Common myeloid progenitor, CD34-positive (primary cell): ENCODE results near the gene GNB1.

ENCODE experiments used
- CTCF ChIA-PET: fragments of 350-600 bp; sonication (Branson Sonifier 250); formaldehyde crosslinking; loops from one replicate; lab custom pipeline; 2021; ENCODE audit warnings: antibody characterized with exemption; lab: Charles Lee
- POLR2A ChIA-PET: fragments of 350-600 bp; sonication (Branson Sonifier 250); formaldehyde crosslinking; loops from one replicate; lab custom pipeline; 2021; ENCODE audit warnings: antibody characterized with exemption; lab: Charles Lee
- DNase-seq, 3 donors: peaks; one replicate each; pipeline versions ENCODE4 v3.0.0 to v3.0.0-alpha.2; 2013
- H3K27ac ChIP-seq, 2 experiments: 1 replicate in 1 of 2; 2 replicates in 1 of 2; pipeline ENCODE4 v1.7.0; 2013; ENCODE audit warnings: inconsistent platforms in 2 of 2, low read length in 2 of 2, mild to moderate bottlenecking in 2 of 2, low read depth in 1 of 2, moderate library complexity in 1 of 2; ENCODE audit not compliant: severe bottlenecking in 2 of 2, insufficient read depth in 1 of 2, poor library complexity in 1 of 2
- H3K27me3 ChIP-seq, 5 experiments: replicated peaks in 2 of 5; 1 replicate in 3 of 5; 2 replicates in 2 of 5; pipeline versions ENCODE4 v1.6.1 to v1.7.0; 2013; ENCODE audit warnings: low read length in 4 of 5, mild to moderate bottlenecking in 2 of 5, moderate library complexity in 2 of 5, inconsistent platforms in 1 of 5; ENCODE audit not compliant: insufficient read depth in 5 of 5, control insufficient read depth in 4 of 5
- H3K36me3 ChIP-seq, 4 experiments: 1 replicate in 2 of 4; 2 replicates in 2 of 4; pipeline versions ENCODE4 v1.6.1 to v1.7.0; 2013; ENCODE audit warnings: low read length in 3 of 4, control low read depth in 1 of 4, mild to moderate bottlenecking in 1 of 4; ENCODE audit not compliant: control insufficient read depth in 4 of 4, insufficient read depth in 4 of 4
- H3K4me1 ChIP-seq, 4 experiments: 1 replicate in 3 of 4; 2 replicates in 1 of 4; pipeline versions ENCODE4 v1.6.1 to v1.7.1; 2013; ENCODE audit warnings: low read length in 3 of 4, mild to moderate bottlenecking in 3 of 4, control low read depth in 1 of 4, inconsistent platforms in 1 of 4, moderate library complexity in 1 of 4; ENCODE audit not compliant: control insufficient read depth in 4 of 4, insufficient read depth in 4 of 4; ENCODE audit errors: control extremely low read depth in 1 of 4
- H3K4me3 ChIP-seq, 7 experiments: 1 replicate in 4 of 7; 2 replicates in 3 of 7; pipeline versions ENCODE4 v1.5.1 to v1.7.0; 2013; ENCODE audit warnings: mild to moderate bottlenecking in 7 of 7, low read length in 6 of 7, moderate library complexity in 6 of 7, inconsistent platforms in 2 of 7, low read depth in 2 of 7, control low read depth in 1 of 7; ENCODE audit not compliant: insufficient read depth in 4 of 7, control insufficient read depth in 1 of 7; ENCODE audit errors: extremely low read depth in 1 of 7
- H3K9me3 ChIP-seq, 5 experiments: 1 replicate in 4 of 5; 2 replicates in 1 of 5; pipeline versions ENCODE4 v1.6.1 to v1.7.1; 2013; ENCODE audit warnings: low read length in 4 of 5, mild to moderate bottlenecking in 2 of 5, inconsistent platforms in 1 of 5, low read depth in 1 of 5, moderate library complexity in 1 of 5; ENCODE audit not compliant: control insufficient read depth in 4 of 5, insufficient read depth in 2 of 5; ENCODE audit errors: control extremely low read depth in 1 of 5
- WGBS: methylation state at CpG from one replicate; pipeline ENCODE4 v1.1.5; 2013; ENCODE audit not compliant: insufficient coverage; 5-methylcytosine and 5-hydroxymethylcytosine counted together

The GNB1 gene

DNA sequence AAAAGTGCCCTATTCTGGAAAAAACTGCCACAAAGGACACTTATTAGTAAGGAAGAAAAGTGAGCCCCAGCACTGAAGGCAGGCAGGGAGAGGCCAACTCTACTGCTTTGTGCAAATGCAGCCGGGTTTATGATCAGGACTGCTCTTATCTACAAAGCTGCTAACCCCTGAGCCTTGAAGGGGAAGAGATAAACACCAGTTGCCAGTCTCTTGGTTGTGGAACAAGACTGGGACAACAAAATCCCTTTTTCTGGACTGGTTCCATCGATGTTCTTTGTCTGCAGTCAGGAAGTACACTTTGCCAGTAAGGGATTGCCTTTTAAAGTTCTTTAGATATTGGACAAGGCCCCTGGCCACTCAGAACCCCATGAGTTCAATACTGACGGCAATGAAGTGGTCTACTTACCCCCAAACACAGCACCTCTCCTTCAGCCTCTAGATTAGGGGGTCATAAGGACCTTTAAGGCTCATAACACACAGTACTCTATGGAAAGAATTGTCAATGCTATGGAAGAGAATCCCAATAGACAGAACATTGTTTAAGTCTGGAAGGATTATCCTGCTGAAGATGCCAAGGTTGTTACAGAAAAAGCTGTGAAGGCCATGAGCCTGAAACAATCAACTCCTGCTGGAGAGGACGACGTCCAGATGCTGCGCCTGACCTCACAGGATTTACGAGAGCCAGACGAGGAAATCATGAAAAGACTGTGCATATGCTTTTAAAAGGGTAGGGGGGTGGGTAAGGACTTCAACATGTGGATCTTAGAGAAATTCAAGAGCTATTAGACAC lies 43.6 kb downstream of the GNB1 start:
- Histone ChIP-seq H3K36me3 (peaks cover 0 to 19% (median 11%) of the 10 kb centered on the region in 4 experiments), H3K9me3 (no peaks in the 10 kb centered on the region), H3K27me3 (no peaks in the 10 kb centered on the region), H3K27ac (peak overlapping the region in 1 of 2 experiments; percentile 59), H3K4me3 (no peak overlapping the region), H3K4me1 (peaks cover 0 to 19% (median 10%) of the 10 kb centered on the region in 4 experiments)
- POLR2A ChIA-PET, result interaction anchor here (0.6 kb wide), 1 partner anchor 9 kb away, joined by 3 read pairs; no protein-coding TSS in a partner anchor
- WGBS, result 77% methylated on average over 7 of the region's 8 CpGs
- no peak for DNase-seq
- CTCF ChIA-PET, result interaction anchor here (1.3 to 1.6 kb wide), 3 partner anchors 9 to 52 kb away, joined by 3 to 4 read pairs (median 4); no protein-coding TSS in a partner anchor

GRCh38 chr1:1846386-1846918 lies 44.4 kb downstream of the GNB1 start:
- no peak overlapping the region for H3K4me3 ChIP-seq
- H3K4me1 ChIP-seq, result peaks cover 2 to 25% (median 14%) of the 10 kb centered on the region in 4 experiments
- no peaks in the 10 kb centered on the region for H3K9me3 ChIP-seq
- peak overlapping the region in 1 of 2 experiments; percentile 59 for H3K27ac ChIP-seq
- peaks cover 0 to 16% (median 11%) of the 10 kb centered on the region in 4 experiments for H3K36me3 ChIP-seq
- DNase-seq, result no peak
- 95% methylated on average over 5 of the region's 5 CpGs for WGBS
- no peaks in the 10 kb centered on the region for H3K27me3 ChIP-seq
- CTCF ChIA-PET, result interaction anchor here (0.9 to 1.6 kb wide), 6 partner anchors 9 to 62 kb away, joined by 3 to 4 read pairs (median 3); no protein-coding TSS in a partner anchor
- POLR2A ChIA-PET, result no interaction called here

- no peak overlapping the region for H3K27ac ChIP-seq
- peak in 1 of 3 donors; percentile 30 for DNase-seq
- H3K9me3 ChIP-seq, result no peaks in the 10 kb centered on the region
- CTCF ChIA-PET, result interaction anchor here (0.9 to 1.9 kb wide), 4 partner anchors 39 to 63 kb away, joined by 3 to 7 read pairs (median 4); no protein-coding TSS in a partner anchor
- POLR2A ChIA-PET, result no interaction called here
- no peak overlapping the region for H3K4me3 ChIP-seq
- 94% methylated on average over 6 of the region's 11 CpGs for WGBS
- no peaks in the 10 kb centered on the region for H3K27me3 ChIP-seq
- peaks cover 5 to 31% (median 19%) of the 10 kb centered on the region in 4 experiments for H3K4me1 ChIP-seq
- peaks cover 2 to 24% (median 11%) of the 10 kb centered on the region in 4 experiments for H3K36me3 ChIP-seq
These were observed 48.3 kb downstream of the GNB1 start for GRCh38 chr1:1842360-1843146.

- no CpG with 5 or more reads among the region's 3 CpGs for WGBS
- Histone ChIP-seq H3K4me1 (peaks cover 5 to 27% (median 17%) of the 10 kb centered on the region in 4 experiments), H3K4me3 (peak overlapping the region in 4 of 7 experiments; percentile 13 to 68 (median 38)), H3K27me3 (no peaks in the 10 kb centered on the region), H3K9me3 (no peaks in the 10 kb centered on the region), H3K36me3 (peaks cover 6 to 20% (median 9%) of the 10 kb centered on the region in 4 experiments), H3K27ac (peak overlapping the region; percentile 30 to 63)
- ChIA-PET CTCF (interaction anchor here (0.9 to 1.7 kb wide), 3 partner anchors 49 to 64 kb away, joined by 3 to 7 read pairs (median 3); no protein-coding TSS in a partner anchor), POLR2A (no interaction called here)
- peak; percentile 25 to 67 (median 55) for DNase-seq
These were observed 49.3 kb downstream of the GNB1 start for GRCh38 chr1:1841575-1841995.

DNA sequence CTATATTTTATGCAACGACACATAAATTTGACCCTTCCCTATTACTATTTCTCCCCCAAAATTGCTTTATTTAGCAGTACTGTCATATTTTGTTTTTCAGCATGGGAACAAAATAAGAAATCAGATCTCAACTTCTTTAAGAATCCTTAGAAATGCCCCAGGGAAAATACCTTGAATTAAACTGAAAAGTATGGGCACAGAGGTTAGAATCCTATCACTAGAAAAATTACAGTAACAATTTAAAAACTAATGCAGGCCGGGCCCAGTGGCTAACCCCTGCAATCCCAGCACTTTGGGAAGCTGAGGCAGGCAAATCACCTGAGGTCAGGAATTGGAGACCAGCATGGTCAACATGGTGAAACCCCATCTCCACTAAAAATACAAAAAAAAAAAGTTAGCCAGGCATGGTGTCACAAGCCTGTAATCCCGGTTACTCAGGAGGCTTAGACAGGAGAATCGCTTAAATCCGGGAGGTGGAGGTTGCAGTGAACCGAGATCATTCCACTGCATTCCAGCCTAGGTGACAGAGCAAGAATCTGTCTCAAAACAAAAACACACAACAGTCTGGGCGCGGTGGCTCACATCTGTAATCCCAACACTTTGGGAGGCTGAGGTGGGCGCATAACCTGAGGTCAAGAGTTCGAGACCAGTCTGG lies 51.4 kb downstream of the GNB1 start:
- POLR2A ChIA-PET, result interaction anchor here (0.9 kb wide), 1 partner anchor 30 kb away, joined by 3 read pairs; no protein-coding TSS in a partner anchor

DNA sequence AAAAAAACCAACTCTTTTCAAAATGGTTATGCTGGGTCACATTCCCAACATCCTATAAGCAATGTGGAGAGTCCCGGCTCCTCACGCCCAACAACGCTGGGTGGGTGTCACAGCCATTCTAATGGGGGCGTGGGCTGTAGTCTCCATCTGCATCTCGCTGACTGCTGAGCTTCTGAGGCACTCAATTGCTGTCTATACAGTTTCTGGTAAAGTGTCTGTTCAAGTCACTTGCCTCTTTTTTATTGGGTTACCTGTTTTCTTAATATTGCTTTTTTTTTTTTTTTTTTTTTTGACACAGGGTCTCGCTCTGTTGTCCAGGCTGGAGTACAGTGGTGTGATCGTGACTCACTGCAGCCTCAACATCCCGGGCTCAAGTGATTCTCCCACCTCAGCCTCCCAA lies 54.8 kb downstream of the GNB1 start:
- Histone ChIP-seq H3K4me1 (peaks cover 0 to 8% (median 4%) of the 10 kb centered on the region in 4 experiments), H3K4me3 (no peak overlapping the region), H3K9me3 (no peaks in the 10 kb centered on the region), H3K27ac (no peak overlapping the region), H3K36me3 (peaks cover 20 to 53% (median 39%) of the 10 kb centered on the region in 4 experiments), H3K27me3 (no peaks in the 10 kb centered on the region)
- no peak for DNase-seq
- CTCF ChIA-PET, result interaction anchor here (1.1 kb wide), 1 partner anchor 73 kb away, joined by 3 read pairs; no protein-coding TSS in a partner anchor
- POLR2A ChIA-PET, result interaction anchor here (1.0 kb wide), 1 partner anchor 15 kb away, joined by 7 read pairs; no protein-coding TSS in a partner anchor
- 97% methylated on average over 8 of the region's 8 CpGs for WGBS

More for the DNA sequence above, 51.4 kb downstream of the GNB1 start:
- DNase-seq, result no peak
- Histone ChIP-seq H3K27ac (no peak overlapping the region), H3K4me3 (no peak overlapping the region), H3K9me3 (no peaks in the 10 kb centered on the region), H3K36me3 (peaks cover 14 to 29% (median 23%) of the 10 kb centered on the region in 4 experiments), H3K4me1 (peaks cover 5 to 27% (median 17%) of the 10 kb centered on the region in 4 experiments), H3K27me3 (no peaks in the 10 kb centered on the region)
- WGBS, result 96% methylated on average over 5 of the region's 10 CpGs
- CTCF ChIA-PET, result interaction anchor here (0.7 to 2.1 kb wide), 6 partner anchors 13 to 68 kb away, joined by 3 to 7 read pairs (median 4); no protein-coding TSS in a partner anchor
